ENCODE data around the gene HILPDA.

The HILPDA gene

GRCh38 chr7:128442356-128442755, 13.3 kb upstream of the HILPDA start:
- no peak overlapping the region for H3K27ac ChIP-seq (ENCODE audit: low read depth, low read length)
- H4K8ac ChIP-seq (ENCODE audit: low read depth, low read length): no peak overlapping the region
- H3K9ac ChIP-seq (ENCODE audit: low read length): no peak overlapping the region
- no peak overlapping the region for H2AK5ac ChIP-seq (ENCODE audit: low read length)
- DNase-seq: no peak
- H2BK12ac ChIP-seq (ENCODE audit: low read length): no peak overlapping the region
- no CpG with 5 or more reads among the region's 3 CpGs for WGBS (ENCODE audit: extremely low coverage, insufficient coverage, insufficient read length)
- no peak overlapping the region for H2AFZ ChIP-seq (ENCODE audit: insufficient read depth, low read length, poor library complexity)
- no peaks in the 10 kb centered on the region for H3K36me3 ChIP-seq (ENCODE audit: control insufficient read depth in 1 of 2, insufficient read depth in 2 of 2, low read length in 2 of 2)
- no peaks in the 10 kb centered on the region for H3K9me3 ChIP-seq (ENCODE audit: insufficient read depth, low read depth, low read length)
- no peak overlapping the region for H4K12ac ChIP-seq (ENCODE audit: low read depth, low read length)
- peaks cover 3% of the 10 kb centered on the region for H3K79me1 ChIP-seq (ENCODE audit: low read length)
- H3K4me1 ChIP-seq (ENCODE audit: control insufficient read depth in 1 of 2, insufficient read depth in 2 of 2, low read length in 2 of 2): peaks cover 11 to 12% of the 10 kb centered on the region in 2 experiments
- no peak overlapping the region for H3K4ac ChIP-seq (ENCODE audit: low read depth, low read length)
- H3K23ac ChIP-seq (ENCODE audit: low read length): no peak overlapping the region
- H3K14ac ChIP-seq (ENCODE audit: low read length): no peak overlapping the region
- no peaks in the 10 kb centered on the region for H3K27me3 ChIP-seq (ENCODE audit: insufficient read depth, low read length)
- no peak overlapping the region for H2BK5ac ChIP-seq (ENCODE audit: low read depth, low read length, poor library complexity)
- H3K79me2 ChIP-seq (ENCODE audit: control insufficient read depth, insufficient read depth, low read length, poor library complexity): peaks cover 1% of the 10 kb centered on the region
- no peak overlapping the region for H4K91ac ChIP-seq (ENCODE audit: low read depth, low read length)
- no peak overlapping the region for H3K18ac ChIP-seq (ENCODE audit: low read length)
- H3K4me2 ChIP-seq (ENCODE audit: low read length): no peak overlapping the region
- H3K4me3 ChIP-seq (ENCODE audit: low read depth, low read length): no peak overlapping the region
- H2BK120ac ChIP-seq (ENCODE audit: insufficient read depth, low read length, poor library complexity): no peak overlapping the region

- H3K9me3 ChIP-seq (ENCODE audit: insufficient read depth, low read depth, low read length): no peaks in the 10 kb centered on the region
- no peak overlapping the region for H3K4ac ChIP-seq (ENCODE audit: low read depth, low read length)
- peak overlapping the region; percentile 63 for H2AFZ ChIP-seq (ENCODE audit: insufficient read depth, low read length, poor library complexity)
- peak overlapping the region; percentile 60 for H3K14ac ChIP-seq (ENCODE audit: low read length)
- H4K12ac ChIP-seq (ENCODE audit: low read depth, low read length): no peak overlapping the region
- H3K4me3 ChIP-seq (ENCODE audit: low read depth, low read length): no peak overlapping the region
- peak overlapping the region; percentile 30 for H3K18ac ChIP-seq (ENCODE audit: low read length)
- H3K36me3 ChIP-seq (ENCODE audit: control insufficient read depth in 1 of 2, insufficient read depth in 2 of 2, low read length in 2 of 2): no peaks in the 10 kb centered on the region
- peaks cover 11 to 12% of the 10 kb centered on the region in 2 experiments for H3K4me1 ChIP-seq (ENCODE audit: control insufficient read depth in 1 of 2, insufficient read depth in 2 of 2, low read length in 2 of 2)
- peaks cover 1% of the 10 kb centered on the region for H3K79me2 ChIP-seq (ENCODE audit: control insufficient read depth, insufficient read depth, low read length, poor library complexity)
- peak overlapping the region; percentile 35 for H3K27ac ChIP-seq (ENCODE audit: low read depth, low read length)
- DNase-seq: no peak
- no peak overlapping the region for H3K23ac ChIP-seq (ENCODE audit: low read length)
- H3K79me1 ChIP-seq (ENCODE audit: low read length): peaks cover 3% of the 10 kb centered on the region
- no CpG with 5 or more reads among the region's 7 CpGs for whole genome bisulfite sequencing (ENCODE audit: extremely low coverage, insufficient coverage, insufficient read length)
- peak overlapping the region; percentile 71 for H4K8ac ChIP-seq (ENCODE audit: low read depth, low read length)
- peak overlapping the region; percentile 74 for H4K91ac ChIP-seq (ENCODE audit: low read depth, low read length)
- H2AK5ac ChIP-seq (ENCODE audit: low read length): no peak overlapping the region
- H2BK12ac ChIP-seq (ENCODE audit: low read length): peak overlapping the region; percentile 66
- H3K27me3 ChIP-seq (ENCODE audit: insufficient read depth, low read length): no peaks in the 10 kb centered on the region
- no peak overlapping the region for H3K9ac ChIP-seq (ENCODE audit: low read length)
- H2BK5ac ChIP-seq (ENCODE audit: low read depth, low read length, poor library complexity): peak overlapping the region; percentile 14
- peak overlapping the region; percentile 65 for H2BK120ac ChIP-seq (ENCODE audit: insufficient read depth, low read length, poor library complexity)
- no peak overlapping the region for H3K4me2 ChIP-seq (ENCODE audit: low read length)
These were observed 11.7 kb upstream of the HILPDA start for GRCh38 chr7:128443831-128444600.

- WGBS (ENCODE audit: extremely low coverage, insufficient coverage, insufficient read length): no CpG with 5 or more reads among the region's 5 CpGs
These were observed 9.4 kb upstream of the HILPDA start for GRCh38 chr7:128446306-128446705.

GRCh38 chr7:128447941-128448564, 7.6 kb upstream of the HILPDA start:
- H2AK5ac ChIP-seq (ENCODE audit: low read length): no peak overlapping the region
- no peak overlapping the region for H3K23ac ChIP-seq (ENCODE audit: low read length)
- H4K91ac ChIP-seq (ENCODE audit: low read depth, low read length): no peak overlapping the region
- no peak overlapping the region for H2BK120ac ChIP-seq (ENCODE audit: insufficient read depth, low read length, poor library complexity)
- no peak overlapping the region for H3K27ac ChIP-seq (ENCODE audit: low read depth, low read length)
- H4K8ac ChIP-seq (ENCODE audit: low read depth, low read length): no peak overlapping the region
- no peaks in the 10 kb centered on the region for H3K27me3 ChIP-seq (ENCODE audit: insufficient read depth, low read length)
- no peak overlapping the region for H4K12ac ChIP-seq (ENCODE audit: low read depth, low read length)
- no peak overlapping the region for H2BK5ac ChIP-seq (ENCODE audit: low read depth, low read length, poor library complexity)
- H3K18ac ChIP-seq (ENCODE audit: low read length): no peak overlapping the region
- no peaks in the 10 kb centered on the region for H3K36me3 ChIP-seq (ENCODE audit: control insufficient read depth in 1 of 2, insufficient read depth in 2 of 2, low read length in 2 of 2)
- H3K4me1 ChIP-seq (ENCODE audit: control insufficient read depth in 1 of 2, insufficient read depth in 2 of 2, low read length in 2 of 2): peaks cover 11 to 16% of the 10 kb centered on the region in 2 experiments
- WGBS (ENCODE audit: extremely low coverage, insufficient coverage, insufficient read length): no CpG with 5 or more reads among the region's 4 CpGs
- peaks cover 1% of the 10 kb centered on the region for H3K79me2 ChIP-seq (ENCODE audit: control insufficient read depth, insufficient read depth, low read length, poor library complexity)
- H3K14ac ChIP-seq (ENCODE audit: low read length): no peak overlapping the region
- H2BK12ac ChIP-seq (ENCODE audit: low read length): peak overlapping the region; percentile 18
- H3K4me2 ChIP-seq (ENCODE audit: low read length): no peak overlapping the region
- DNase-seq: no peak
- H2AFZ ChIP-seq (ENCODE audit: insufficient read depth, low read length, poor library complexity): no peak overlapping the region
- no peaks in the 10 kb centered on the region for H3K9me3 ChIP-seq (ENCODE audit: insufficient read depth, low read depth, low read length)
- no peak overlapping the region for H3K4me3 ChIP-seq (ENCODE audit: low read depth, low read length)
- peaks cover 3% of the 10 kb centered on the region for H3K79me1 ChIP-seq (ENCODE audit: low read length)
- no peak overlapping the region for H3K4ac ChIP-seq (ENCODE audit: low read depth, low read length)
- peak overlapping the region; percentile 38 for H3K9ac ChIP-seq (ENCODE audit: low read length)

More at GRCh38 chr7:128446306-128446705, 9.4 kb upstream of the HILPDA start:
- H3K27ac ChIP-seq (ENCODE audit: low read depth, low read length): no peak overlapping the region
- H2AFZ ChIP-seq (ENCODE audit: insufficient read depth, low read length, poor library complexity): no peak overlapping the region
- no peak overlapping the region for H4K91ac ChIP-seq (ENCODE audit: low read depth, low read length)
- H3K4ac ChIP-seq (ENCODE audit: low read depth, low read length): no peak overlapping the region
- no peak overlapping the region for H2BK120ac ChIP-seq (ENCODE audit: insufficient read depth, low read length, poor library complexity)
- H2AK5ac ChIP-seq (ENCODE audit: low read length): peak overlapping the region; percentile 3
- DNase-seq: no peak
- H3K9me3 ChIP-seq (ENCODE audit: insufficient read depth, low read depth, low read length): no peaks in the 10 kb centered on the region
- no peak overlapping the region for H3K4me2 ChIP-seq (ENCODE audit: low read length)
- no peak overlapping the region for H3K9ac ChIP-seq (ENCODE audit: low read length)
- H3K79me1 ChIP-seq (ENCODE audit: low read length): peaks cover 3% of the 10 kb centered on the region
- no peaks in the 10 kb centered on the region for H3K36me3 ChIP-seq (ENCODE audit: control insufficient read depth in 1 of 2, insufficient read depth in 2 of 2, low read length in 2 of 2)
- no peak overlapping the region for H3K23ac ChIP-seq (ENCODE audit: low read length)
- no peak overlapping the region for H4K12ac ChIP-seq (ENCODE audit: low read depth, low read length)
- no peak overlapping the region for H3K4me3 ChIP-seq (ENCODE audit: low read depth, low read length)
- H3K14ac ChIP-seq (ENCODE audit: low read length): no peak overlapping the region
- peaks cover 1% of the 10 kb centered on the region for H3K79me2 ChIP-seq (ENCODE audit: control insufficient read depth, insufficient read depth, low read length, poor library complexity)
- no peaks in the 10 kb centered on the region for H3K27me3 ChIP-seq (ENCODE audit: insufficient read depth, low read length)
- no peak overlapping the region for H2BK5ac ChIP-seq (ENCODE audit: low read depth, low read length, poor library complexity)
- no peak overlapping the region for H3K18ac ChIP-seq (ENCODE audit: low read length)
- peaks cover 11 to 12% of the 10 kb centered on the region in 2 experiments for H3K4me1 ChIP-seq (ENCODE audit: control insufficient read depth in 1 of 2, insufficient read depth in 2 of 2, low read length in 2 of 2)
- H4K8ac ChIP-seq (ENCODE audit: low read depth, low read length): no peak overlapping the region
- H2BK12ac ChIP-seq (ENCODE audit: low read length): peak overlapping the region; percentile 18

Measured in trophoblast cell (in vitro differentiated cells and primary cell).